Spleen (tissue), 7 donors: ENCODE measurements around the gene SIGLEC9.

ENCODE experiments used
- POLR2A ChIP-seq, 3 donors: fragments of 450-650 bp; IDR thresholded peaks; one replicate each; pipeline ENCODE4 v1.5.1; 2017; ENCODE audit warnings: antibody characterized with exemption in 3 of 3, mild to moderate bottlenecking in 1 of 3
- POLR2AphosphoS5 ChIP-seq, 3 donors: sonication (generic); formaldehyde crosslinking; IDR thresholded peaks; one replicate each; pipeline ENCODE4 v1.5.1; 2017; ENCODE audit warnings: antibody characterized with exemption in 3 of 3
- TF ChIP-seq, protein P1 (sequence below), 11 experiments: fragments of 200-600 bp in 7 of 11; fragments of 450-650 bp in 4 of 11; sonication (generic) in 4 of 11; IDR thresholded peaks in 8 of 11; conservative IDR thresholded peaks in 3 of 11; 1 replicate in 7 of 11; 2 replicates in 4 of 11; pipeline versions ENCODE4 v1.4.0 to v1.8.0; 2016 to 2021; ENCODE audit warnings: antibody characterized with exemption in 11 of 11, inconsistent platforms in 4 of 11, mild to moderate bottlenecking in 1 of 11
- donor health status: DM: no; HTN: no; CAD: no; lungs with moderate emphysema.
- donor health status: DM: no; HTN: no; CAD: no.
- donor health status: DM: no; HTN: no; CAD: no.

DNA sequence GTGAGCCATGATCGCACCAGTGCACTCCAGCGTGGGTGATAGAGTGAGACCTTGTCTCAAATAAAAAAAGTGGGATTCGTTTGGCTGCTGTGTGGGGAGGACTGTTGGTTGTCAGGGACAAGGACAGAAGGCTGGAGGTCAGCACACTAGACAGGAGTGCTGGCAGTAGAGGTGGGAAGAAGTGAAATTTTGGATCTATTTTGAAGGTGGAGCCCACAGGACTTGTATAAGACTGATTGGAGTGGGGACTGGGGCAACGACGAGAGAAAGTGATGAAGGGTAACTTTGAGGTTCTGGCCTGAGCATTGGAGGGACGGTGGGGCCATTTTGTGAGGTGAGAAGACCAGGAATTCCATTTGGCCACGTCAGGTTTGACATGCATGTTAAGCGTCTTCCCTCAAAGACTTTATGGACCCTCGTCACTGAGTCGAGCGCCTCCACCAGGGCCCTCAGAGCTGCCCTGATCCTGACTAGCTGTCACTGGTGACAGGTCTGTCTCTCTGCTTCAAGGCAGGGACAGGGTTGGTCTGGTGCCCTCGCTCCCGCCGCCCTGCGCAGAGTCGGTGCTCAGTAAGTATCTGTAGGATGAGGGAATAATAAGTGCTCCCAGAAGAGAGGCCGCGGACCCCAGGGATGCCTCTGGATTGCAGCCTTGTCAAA is 17.2 kb upstream of the SIGLEC9 start:
- TF ChIP-seq, protein P1, sequence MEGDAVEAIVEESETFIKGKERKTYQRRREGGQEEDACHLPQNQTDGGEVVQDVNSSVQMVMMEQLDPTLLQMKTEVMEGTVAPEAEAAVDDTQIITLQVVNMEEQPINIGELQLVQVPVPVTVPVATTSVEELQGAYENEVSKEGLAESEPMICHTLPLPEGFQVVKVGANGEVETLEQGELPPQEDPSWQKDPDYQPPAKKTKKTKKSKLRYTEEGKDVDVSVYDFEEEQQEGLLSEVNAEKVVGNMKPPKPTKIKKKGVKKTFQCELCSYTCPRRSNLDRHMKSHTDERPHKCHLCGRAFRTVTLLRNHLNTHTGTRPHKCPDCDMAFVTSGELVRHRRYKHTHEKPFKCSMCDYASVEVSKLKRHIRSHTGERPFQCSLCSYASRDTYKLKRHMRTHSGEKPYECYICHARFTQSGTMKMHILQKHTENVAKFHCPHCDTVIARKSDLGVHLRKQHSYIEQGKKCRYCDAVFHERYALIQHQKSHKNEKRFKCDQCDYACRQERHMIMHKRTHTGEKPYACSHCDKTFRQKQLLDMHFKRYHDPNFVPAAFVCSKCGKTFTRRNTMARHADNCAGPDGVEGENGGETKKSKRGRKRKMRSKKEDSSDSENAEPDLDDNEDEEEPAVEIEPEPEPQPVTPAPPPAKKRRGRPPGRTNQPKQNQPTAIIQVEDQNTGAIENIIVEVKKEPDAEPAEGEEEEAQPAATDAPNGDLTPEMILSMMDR (IDR thresholded peaks at IDR 0.05 in 8 of 11, conservative IDR thresholded peaks at IDR 0.05 in 3 of 11): no peak
- TF ChIP-seq POLR2A (IDR thresholded peaks at IDR 0.05) (no peak), POLR2AphosphoS5 (IDR thresholded peaks at IDR 0.05) (no peak)
